GM23248 (cell line): ENCODE data around the gene ITGA1. TPM values are rescaled to one million over a fixed set of nuclear protein-coding genes. Genes with fewer than 3 reads are reported as not detected.

Experiments
- DNase-seq: peaks from one replicate; pipeline ENCODE4 v3.0.0-alpha.2; 2015
- H2AFZ ChIP-seq: fragments of 200-600 bp; sonication (generic); 2 replicates; pipeline ENCODE4 v1.6.1; 2016; ENCODE audit warnings: antibody characterized with exemption
- H3F3A ChIP-seq: fragments of 200-600 bp; sonication (generic); 2 replicates; pipeline ENCODE4 v1.6.1; 2016; ENCODE audit warnings: mild to moderate bottlenecking, antibody characterized with exemption, mixed run types; ENCODE audit not compliant: insufficient read depth
- H3K27ac ChIP-seq: fragments of 200-600 bp; sonication (generic); 2 replicates; pipeline ENCODE4 v1.5.1; 2016; ENCODE audit warnings: mild to moderate bottlenecking
- H3K27me3 ChIP-seq: fragments of 200-600 bp; sonication (generic); replicated peaks from 2 replicates; pipeline ENCODE4 v1.6.1; 2016; ENCODE audit warnings: mild to moderate bottlenecking; ENCODE audit not compliant: insufficient read depth
- H3K36me3 ChIP-seq: fragments of 200-600 bp; sonication (generic); 2 replicates; pipeline ENCODE4 v1.6.1; 2016; ENCODE audit warnings: low read depth, mild to moderate bottlenecking
- H3K4me1 ChIP-seq: fragments of 200-600 bp; sonication (generic); 2 replicates; pipeline ENCODE4 v1.6.1; 2016; ENCODE audit warnings: mild to moderate bottlenecking; ENCODE audit not compliant: insufficient read depth
- H3K4me2 ChIP-seq: fragments of 200-600 bp; sonication (generic); one replicate; pipeline ENCODE4 v1.6.1; 2016; ENCODE audit warnings: mild to moderate bottlenecking; ENCODE audit not compliant: unreplicated experiment
- H3K4me3 ChIP-seq: fragments of 200-600 bp; sonication (generic); 2 replicates; pipeline ENCODE4 v1.5.1; 2016; ENCODE audit warnings: mild to moderate bottlenecking
- H3K79me2 ChIP-seq: fragments of 200-600 bp; sonication (generic); 2 replicates; pipeline ENCODE4 v1.6.1; 2016; ENCODE audit warnings: mild to moderate bottlenecking; ENCODE audit not compliant: insufficient read depth
- H3K9ac ChIP-seq: fragments of 200-600 bp; sonication (generic); 2 replicates; pipeline ENCODE4 v1.6.1; 2016; ENCODE audit warnings: mild to moderate bottlenecking
- H3K9me2 ChIP-seq: fragments of 200-600 bp; sonication (generic); 2 replicates; pipeline ENCODE4 v1.6.1; 2016; ENCODE audit warnings: mixed run types, mild to moderate bottlenecking, moderate library complexity; ENCODE audit not compliant: insufficient read depth
- H3K9me3 ChIP-seq: fragments of 200-600 bp; sonication (generic); one replicate; pipeline ENCODE4 v1.6.1; 2017; ENCODE audit warnings: low read depth
- H4K20me1 ChIP-seq: fragments of 200-600 bp; sonication (generic); 2 replicates; pipeline ENCODE4 v1.6.0; 2016; ENCODE audit not compliant: insufficient read depth
- EZH2 ChIP-seq: fragments of 200-600 bp; sonication (generic); IDR thresholded peaks from 2 replicates; pipeline ENCODE4 v1.6.1; 2018; ENCODE audit warnings: antibody characterized with exemption, mild to moderate bottlenecking; ENCODE audit not compliant: insufficient read depth, poor library complexity, severe bottlenecking
- EZH2phosphoT487 ChIP-seq: fragments of 200-600 bp; sonication (generic); IDR thresholded peaks from 2 replicates; pipeline ENCODE4 v1.6.1; 2018; ENCODE audit warnings: antibody characterized with exemption, moderate library complexity, mild to moderate bottlenecking, low read depth; ENCODE audit not compliant: insufficient read depth
- WGBS, 2 experiments: methylation state at CpG; one replicate each; pipeline ENCODE4 v1.1.6; 2015 to 2017; ENCODE audit warnings: low lambda C conversion rate in 2 of 2, low coverage in 1 of 2; ENCODE audit errors: missing lambda C conversion rate in 2 of 2; 5-methylcytosine and 5-hydroxymethylcytosine counted together
- in situ Hi-C: fragments of 300-500 bp; cut with MboI; formaldehyde crosslinking; loops from 2 replicates; pipeline ENCODE4 v1.15.0; 2020
- polyA plus RNA-seq: library from polyadenylated mRNA; unstranded; fragments of >200 nt; fragmentation: Nextera tagmentation; extraction: Ambion mirVana; gene quantifications from 2 replicates; pipeline ENCODE4 v1.2.1, GENCODE V29; 2016
- total RNA-seq: library from RNA; depleted of rRNA; stranded (reverse); fragments of >200 nt; shearing (Covaris generic); gene quantifications from 2 replicates; pipeline ENCODE4 v1.2.3, GENCODE V29; 2014

The ITGA1 gene
- total and polyA plus RNA-seq, 2 experiments from 2014 or later, result 8.9 to 18.4 TPM

DNA sequence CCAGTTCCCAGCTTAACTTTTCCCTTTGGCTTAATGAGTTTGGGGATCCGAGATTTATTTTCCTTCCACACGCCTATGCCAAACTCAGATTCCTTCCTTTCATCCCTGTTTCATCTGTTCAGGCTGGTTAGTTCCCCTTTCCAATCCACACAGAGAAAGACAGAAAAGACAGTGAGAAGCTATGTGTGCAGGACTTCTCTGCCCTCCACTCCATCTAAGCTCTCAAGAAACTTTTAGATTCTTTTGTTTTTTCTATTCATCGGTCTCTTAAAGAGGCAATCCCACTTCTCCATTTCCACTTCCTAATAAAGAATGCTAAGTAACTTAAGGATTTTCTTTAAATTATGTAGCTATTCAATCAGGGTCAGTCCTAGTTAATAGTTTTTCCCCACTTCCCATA is 11.2 kb downstream of the ITGA1 start:
- DNase-seq, result no peak
- in situ Hi-C loops, result loop anchor here (25.0 kb wide), 1 partner anchor 113 kb away; no protein-coding TSS in a partner anchor
- H3K79me2 ChIP-seq, result peaks cover 84% of the 10 kb centered on the region
- H3F3A ChIP-seq, result peaks cover 30% of the 10 kb centered on the region
- no peaks in the 10 kb centered on the region for H3K9me2 ChIP-seq
- peak overlapping the region; percentile 87 for H2AFZ ChIP-seq
- no peaks in the 10 kb centered on the region for H3K9me3 ChIP-seq
- peaks cover 22% of the 10 kb centered on the region for H3K36me3 ChIP-seq
- H3K4me3 ChIP-seq, result peak overlapping the region; percentile 87
- no peaks in the 10 kb centered on the region for H3K27me3 ChIP-seq
- WGBS, 2 experiments, result 12 to 13% methylated on average over 3 of the region's 3 CpGs
- H3K27ac ChIP-seq, result peak overlapping the region; percentile 99
- H3K4me2 ChIP-seq, result peak overlapping the region; percentile 97
- no peaks in the 10 kb centered on the region for H4K20me1 ChIP-seq
- peaks cover 23% of the 10 kb centered on the region for H3K4me1 ChIP-seq
- H3K9ac ChIP-seq, result peak overlapping the region; percentile 99
- TF ChIP-seq EZH2 (no peak), EZH2phosphoT487 (no peak)

DNA sequence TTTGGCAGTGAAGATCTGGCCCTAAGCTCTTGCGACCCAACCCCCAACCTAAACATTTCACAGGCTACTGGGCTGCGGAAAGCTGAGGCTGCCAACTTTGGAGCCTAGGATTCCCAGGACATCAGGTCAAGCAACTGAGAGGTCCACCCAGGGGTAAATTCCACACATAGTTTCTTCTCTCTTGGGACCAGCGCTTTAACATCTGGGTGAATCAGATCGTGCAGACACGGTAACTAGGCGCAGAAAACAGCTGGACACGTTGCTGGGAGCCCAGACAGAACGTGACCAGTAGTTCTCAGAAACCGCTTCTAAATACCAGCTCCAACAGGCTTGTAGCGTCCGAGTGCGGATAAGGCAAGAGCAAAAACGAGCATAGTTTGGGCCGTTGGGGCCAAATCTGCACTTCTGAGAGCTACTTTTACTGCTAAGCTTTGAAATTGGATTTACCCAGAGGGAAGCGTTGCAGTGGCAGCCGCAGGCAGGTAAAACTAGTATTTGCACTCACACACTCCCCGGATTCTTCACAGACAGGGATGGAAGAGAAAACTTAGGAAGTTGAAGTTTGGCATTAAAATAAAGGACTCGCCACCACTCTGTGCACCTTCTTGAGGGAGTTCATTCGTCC is 11.8 kb downstream of the ITGA1 start:
- WGBS, 2 experiments, result 1% methylated on average over 19 of the region's 19 CpGs
- TF ChIP-seq EZH2 (no peak), EZH2phosphoT487 (no peak)
- in situ Hi-C loops, result loop anchor here (25.0 kb wide), 1 partner anchor 113 kb away; no protein-coding TSS in a partner anchor

GRCh38 chr5:52799983-52800393 is 12.3 kb downstream of the ITGA1 start:
- in situ Hi-C loops, result loop anchor here (25.0 kb wide), 1 partner anchor 112 kb away; no protein-coding TSS in a partner anchor
- H3K4me2 ChIP-seq, result peak overlapping the region; percentile 97
- TF ChIP-seq EZH2 (no peak), EZH2phosphoT487 (no peak)
- peaks cover 33% of the 10 kb centered on the region for H3K36me3 ChIP-seq
- WGBS, 2 experiments, result 0 to 1% methylated on average over 33 to 34 of the region's 34 CpGs
- peaks cover 30% of the 10 kb centered on the region for H3K4me1 ChIP-seq
- peak; percentile 97 for DNase-seq
- peak overlapping the region; percentile 99 for H3K27ac ChIP-seq
- peaks cover 86% of the 10 kb centered on the region for H3K79me2 ChIP-seq
- H3K27me3 ChIP-seq, result no peaks in the 10 kb centered on the region
- peaks cover 34% of the 10 kb centered on the region for H3F3A ChIP-seq
- peak overlapping the region; percentile 87 for H3K4me3 ChIP-seq
- no peaks in the 10 kb centered on the region for H3K9me3 ChIP-seq
- peak overlapping the region; percentile 87 for H2AFZ ChIP-seq
- no peaks in the 10 kb centered on the region for H3K9me2 ChIP-seq
- H4K20me1 ChIP-seq, result no peaks in the 10 kb centered on the region
- H3K9ac ChIP-seq, result peak overlapping the region; percentile 99

More for the DNA sequence above, 11.8 kb downstream of the ITGA1 start:
- H2AFZ ChIP-seq, result peak overlapping the region; percentile 87
- peaks cover 86% of the 10 kb centered on the region for H3K79me2 ChIP-seq
- H3F3A ChIP-seq, result peaks cover 33% of the 10 kb centered on the region
- no peaks in the 10 kb centered on the region for H3K9me2 ChIP-seq
- peak overlapping the region; percentile 99 for H3K9ac ChIP-seq
- no peaks in the 10 kb centered on the region for H3K27me3 ChIP-seq
- H3K4me3 ChIP-seq, result peak overlapping the region; percentile 87
- no peaks in the 10 kb centered on the region for H3K9me3 ChIP-seq
- peaks cover 27% of the 10 kb centered on the region for H3K36me3 ChIP-seq
- peak overlapping the region; percentile 97 for H3K4me2 ChIP-seq
- peak overlapping the region; percentile 99 for H3K27ac ChIP-seq
- peak; percentile 92 for DNase-seq
- H3K4me1 ChIP-seq, result peaks cover 28% of the 10 kb centered on the region
- H4K20me1 ChIP-seq, result no peaks in the 10 kb centered on the region

GRCh38 chr5:52800394-52801213 is 12.9 kb downstream of the ITGA1 start:
- peak overlapping the region; percentile 97 for H3K4me2 ChIP-seq
- no peaks in the 10 kb centered on the region for H4K20me1 ChIP-seq
- no peaks in the 10 kb centered on the region for H3K9me3 ChIP-seq
- H3K9me2 ChIP-seq, result no peaks in the 10 kb centered on the region
- peak overlapping the region; percentile 44 for H2AFZ ChIP-seq
- peaks cover 36% of the 10 kb centered on the region for H3F3A ChIP-seq
- peaks cover 37% of the 10 kb centered on the region for H3K36me3 ChIP-seq
- peak overlapping the region; percentile 87 for H3K4me3 ChIP-seq
- in situ Hi-C loops, result no loop called here
- peak overlapping the region; percentile 99 for H3K27ac ChIP-seq
- no peak for TF ChIP-seq EZH2phosphoT487
- TF ChIP-seq EZH2, result no peak
- H3K27me3 ChIP-seq, result no peaks in the 10 kb centered on the region
- peak; percentile 91 for DNase-seq
- WGBS, 2 experiments, result 1 to 3% methylated on average over 31 of the region's 31 CpGs
- H3K79me2 ChIP-seq, result peaks cover 86% of the 10 kb centered on the region
- peaks cover 30% of the 10 kb centered on the region for H3K4me1 ChIP-seq
- H3K9ac ChIP-seq, result peak overlapping the region; percentile 99
